ENCODE data around the gene MSI2. TPM values are rescaled to one million over a fixed set of nuclear protein-coding genes. Genes with fewer than 3 reads are reported as not detected.

The MSI2 gene
- total RNA-seq, 4 donors from 2014 or later = 9.9 to 18.5 (median 13.8) TPM

- no peak for DNase-seq (ENCODE audit: low spot score in 2 of 2)
- TF ChIP-seq CTCF (IDR thresholded peaks at IDR 0.05) (no peak), POLR2A (IDR thresholded peaks at IDR 0.05) (no peak)
- intact Hi-C loops (cut with DNase I; ENCODE audit: low total_unique reads) = no loop called here
- WGBS, 2 donors = 88 to 94% methylated on average over 6 of the region's 6 CpGs
- no peak overlapping the region for H3K4me3 ChIP-seq (ENCODE audit: low read depth, poor library complexity, severe bottlenecking)
Measured at GRCh38 chr17:57461082-57461481, 204.8 kb downstream of the MSI2 start.

- intact Hi-C loops (cut with DNase I; ENCODE audit: low total_unique reads) = no loop called here
- DNase-seq (ENCODE audit: low spot score in 2 of 2) = no peak
- TF ChIP-seq POLR2A (IDR thresholded peaks at IDR 0.05) (no peak), CTCF (IDR thresholded peaks at IDR 0.05) (no peak)
- no peak overlapping the region for H3K4me3 ChIP-seq (ENCODE audit: low read depth, poor library complexity, severe bottlenecking)
- 95 to 96% methylated on average over 4 of the region's 4 CpGs for WGBS, 2 donors
Measured at GRCh38 chr17:57462007-57462579, 205.8 kb downstream of the MSI2 start.

DNA sequence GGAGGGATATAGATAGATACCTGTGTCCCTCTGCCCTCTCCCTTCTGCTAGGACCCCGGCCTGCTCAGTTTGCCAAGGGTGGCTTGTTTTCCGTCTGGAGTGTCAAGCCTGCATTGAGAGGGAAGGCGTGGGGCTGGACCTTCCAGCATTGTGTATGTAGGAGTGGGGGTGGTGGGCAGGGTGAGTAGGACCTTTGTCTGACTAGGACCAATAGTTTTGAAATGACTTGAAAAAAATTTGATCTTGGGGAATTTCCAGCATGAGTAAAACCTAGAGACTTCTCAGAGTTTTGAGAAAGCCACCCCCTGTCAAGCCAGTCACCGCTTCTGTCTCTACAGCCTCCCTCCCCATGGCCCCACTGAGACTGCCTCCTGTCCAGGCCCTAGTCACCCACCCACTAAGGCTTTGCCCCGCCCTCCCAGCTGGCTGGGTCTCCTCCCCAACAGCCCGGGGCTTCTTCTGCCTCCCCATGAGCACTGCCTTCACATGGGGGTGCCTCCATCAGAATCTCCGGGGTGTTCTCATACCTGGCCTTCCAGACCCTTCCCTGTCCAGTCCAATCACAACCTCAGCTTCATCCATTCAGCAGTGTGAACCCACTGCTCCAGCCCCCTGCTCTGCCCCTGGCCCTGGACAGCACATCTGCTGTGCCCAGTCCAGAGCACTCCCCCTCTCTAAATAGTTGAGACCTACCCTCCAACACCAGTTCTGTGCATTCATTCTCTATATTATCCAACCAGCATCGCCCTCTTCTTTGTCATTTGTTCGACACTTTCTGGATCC lies 207.0 kb downstream of the MSI2 start:
- H3K4me3 ChIP-seq (ENCODE audit: low read depth, poor library complexity, severe bottlenecking) = no peak overlapping the region
- 78 to 82% methylated on average over 9 of the region's 9 CpGs for WGBS, 2 donors
- no peak for DNase-seq (ENCODE audit: low spot score in 2 of 2)
- no peak for TF ChIP-seq CTCF (IDR thresholded peaks at IDR 0.05)
- no peak for TF ChIP-seq POLR2A (IDR thresholded peaks at IDR 0.05)
- intact Hi-C loops (cut with DNase I; ENCODE audit: low total_unique reads) = no loop called here

DNA sequence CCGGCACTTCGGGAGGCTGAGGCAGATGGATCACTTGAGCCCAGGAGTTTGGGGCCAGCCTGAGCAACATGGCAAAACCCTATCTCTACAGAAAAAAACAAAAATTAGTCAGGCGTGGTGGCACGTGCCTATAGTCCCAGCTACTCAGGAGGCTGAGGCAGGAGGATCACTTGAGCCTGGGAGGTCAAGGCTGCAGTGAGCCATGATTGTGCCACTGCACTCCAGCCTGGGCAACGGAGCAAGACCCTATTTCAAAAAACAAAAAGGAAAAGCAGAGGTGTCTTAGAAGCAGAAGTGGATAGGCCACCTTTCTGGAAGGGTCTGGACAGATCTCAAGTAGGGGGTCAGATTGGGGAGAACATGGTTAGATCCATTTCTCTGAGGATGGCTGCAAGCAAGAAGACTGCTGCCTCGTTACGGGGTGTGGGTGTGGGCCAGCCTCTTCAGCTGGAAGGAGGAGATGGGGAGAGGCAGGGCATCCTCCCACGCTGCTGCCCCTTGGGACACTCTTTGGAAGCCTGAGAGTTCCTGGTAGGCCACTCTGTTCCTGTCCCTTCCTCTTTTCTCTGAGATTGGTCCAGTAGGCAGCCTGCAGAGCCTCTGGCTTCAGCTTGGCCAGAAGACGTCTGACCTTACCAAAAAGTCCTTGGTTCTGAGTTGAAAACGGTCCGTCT lies 208.0 kb downstream of the MSI2 start:
- TF ChIP-seq POLR2A (IDR thresholded peaks at IDR 0.05) (no peak), CTCF (IDR thresholded peaks at IDR 0.05) (no peak)
- H3K4me3 ChIP-seq (ENCODE audit: low read depth, poor library complexity, severe bottlenecking) = no peak overlapping the region
- DNase-seq (ENCODE audit: low spot score in 2 of 2) = no peak
- WGBS, 2 donors = 86 to 87% methylated on average over 11 of the region's 11 CpGs
- intact Hi-C loops (cut with DNase I; ENCODE audit: low total_unique reads) = no loop called here

GRCh38 chr17:57465610-57466009 lies 209.3 kb downstream of the MSI2 start:
- TF ChIP-seq POLR2A (IDR thresholded peaks at IDR 0.05) = no peak
- TF ChIP-seq CTCF (IDR thresholded peaks at IDR 0.05) = no peak
- no peak overlapping the region for H3K4me3 ChIP-seq (ENCODE audit: low read depth, poor library complexity, severe bottlenecking)
- no peak for DNase-seq (ENCODE audit: low spot score in 2 of 2)
- WGBS, 2 donors = 90 to 92% methylated on average over 5 of the region's 5 CpGs
- intact Hi-C loops (cut with DNase I; ENCODE audit: low total_unique reads) = no loop called here
